Stimulated activated naive CD8-positive, alpha-beta T cell treated with anti-CD3 and anti-CD28 coated beads, Interleukin-15, amount 100 ng/mL, for 72 hours (primary cell): ENCODE results near the gene PON1.
A peak's percentile ranks its signal among the peaks of the same experiment; 100 is the strongest.

Source experiments
- ATAC-seq: fragments of 150-1000 bp; cut with Tn5 transposase; 2 replicates; pipeline ENCODE4 v1.10.0; 2021; ENCODE audit warnings: mild to moderate bottlenecking, moderate library complexity
- DNase-seq, 2 donors: peaks; one replicate each; pipeline ENCODE4 v3.0.0; 2021 to 2022
- H3K27ac Mint-ChIP-seq, 2 donors: one replicate each; pipeline ENCODE4 v1.8.0; 2022; ENCODE audit warnings: mild to moderate bottlenecking in 2 of 2, mixed read lengths in 2 of 2, moderate library complexity in 2 of 2
- H3K27me3 Mint-ChIP-seq: one replicate; pipeline ENCODE4 v1.8.0; 2022; ENCODE audit warnings: mixed read lengths
- H3K4me1 Mint-ChIP-seq: one replicate; pipeline ENCODE4 v1.8.0; 2022; ENCODE audit warnings: mild to moderate bottlenecking, mixed read lengths
- H3K4me3 Mint-ChIP-seq, 2 donors: one replicate each; pipeline ENCODE4 v1.8.0; 2022; ENCODE audit warnings: mild to moderate bottlenecking in 2 of 2, mixed read lengths in 2 of 2, moderate library complexity in 1 of 2
- H3K9me3 Mint-ChIP-seq, 2 donors: one replicate each; pipeline ENCODE4 v1.8.0; 2022; ENCODE audit warnings: mixed read lengths in 2 of 2

The PON1 gene

GRCh38 chr7:95322854-95323253, 1.5 kb downstream of the PON1 start:
- no peaks in the 10 kb centered on the region for H3K27me3 Mint-ChIP-seq
- peaks cover 0 to 9% of the 10 kb centered on the region in 2 donors for H3K9me3 Mint-ChIP-seq
- H3K4me1 Mint-ChIP-seq: no peaks in the 10 kb centered on the region

GRCh38 chr7:95322396-95322795, 1.9 kb downstream of the PON1 start:
- ATAC-seq: no peak
- Mint-ChIP-seq H3K27ac (no peak overlapping the region), H3K27me3 (no peaks in the 10 kb centered on the region), H3K4me3 (no peak overlapping the region), H3K9me3 (peaks cover 0 to 5% of the 10 kb centered on the region in 2 donors), H3K4me1 (no peaks in the 10 kb centered on the region)
- DNase-seq: no peak

More at GRCh38 chr7:95322854-95323253, 1.5 kb downstream of the PON1 start:
- Mint-ChIP-seq H3K27ac (no peak overlapping the region), H3K4me3 (no peak overlapping the region)
- DNase-seq (no peak), ATAC-seq (no peak)

- H3K27ac Mint-ChIP-seq: no peak overlapping the region
- H3K9me3 Mint-ChIP-seq: no peaks in the 10 kb centered on the region
- no peak for DNase-seq
- H3K4me3 Mint-ChIP-seq: no peak overlapping the region
- no peaks in the 10 kb centered on the region for H3K27me3 Mint-ChIP-seq
- no peaks in the 10 kb centered on the region for H3K4me1 Mint-ChIP-seq
- ATAC-seq: no peak
Measured at GRCh38 chr7:95321720-95322119, 2.6 kb downstream of the PON1 start.

GRCh38 chr7:95320651-95321050, 3.7 kb downstream of the PON1 start:
- no peaks in the 10 kb centered on the region for H3K27me3 Mint-ChIP-seq
- H3K27ac Mint-ChIP-seq: no peak overlapping the region
- no peaks in the 10 kb centered on the region for H3K4me1 Mint-ChIP-seq
- no peak overlapping the region for H3K4me3 Mint-ChIP-seq
- DNase-seq (no peak), ATAC-seq (no peak)
- H3K9me3 Mint-ChIP-seq: no peaks in the 10 kb centered on the region

GRCh38 chr7:95319570-95319969, 4.8 kb downstream of the PON1 start:
- H3K27ac Mint-ChIP-seq: no peak overlapping the region

GRCh38 chr7:95318501-95319100, 5.7 kb downstream of the PON1 start:
- no peaks in the 10 kb centered on the region for H3K4me1 Mint-ChIP-seq
- no peak for ATAC-seq
- H3K9me3 Mint-ChIP-seq: no peaks in the 10 kb centered on the region
- H3K27ac Mint-ChIP-seq: no peak overlapping the region
- H3K4me3 Mint-ChIP-seq: no peak overlapping the region
- H3K27me3 Mint-ChIP-seq: peaks cover 8% of the 10 kb centered on the region
- no peak for DNase-seq

More at GRCh38 chr7:95319570-95319969, 4.8 kb downstream of the PON1 start:
- Mint-ChIP-seq H3K4me3 (no peak overlapping the region), H3K27me3 (no peaks in the 10 kb centered on the region), H3K9me3 (no peaks in the 10 kb centered on the region), H3K4me1 (no peaks in the 10 kb centered on the region)
- no peak for DNase-seq
- no peak for ATAC-seq

- Mint-ChIP-seq H3K4me3 (no peak overlapping the region), H3K4me1 (no peaks in the 10 kb centered on the region), H3K27ac (no peak overlapping the region), H3K27me3 (peaks cover 10% of the 10 kb centered on the region), H3K9me3 (no peaks in the 10 kb centered on the region)
- ATAC-seq: no peak
- no peak for DNase-seq
Measured at GRCh38 chr7:95317966-95318365, 6.4 kb downstream of the PON1 start.

- no peaks in the 10 kb centered on the region for H3K4me1 Mint-ChIP-seq
- no peak for DNase-seq
- ATAC-seq: no peak
- H3K9me3 Mint-ChIP-seq: peaks cover 1 to 2% of the 10 kb centered on the region in 2 donors
- no peak overlapping the region for H3K27ac Mint-ChIP-seq
- no peak overlapping the region for H3K4me3 Mint-ChIP-seq
- peaks cover 14% of the 10 kb centered on the region for H3K27me3 Mint-ChIP-seq
Measured at GRCh38 chr7:95317546-95317945, 6.8 kb downstream of the PON1 start.

- no peak for ATAC-seq
Measured at GRCh38 chr7:95316588-95316987, 7.7 kb downstream of the PON1 start.

GRCh38 chr7:95312561-95312960, 11.8 kb downstream of the PON1 start:
- H3K4me3 Mint-ChIP-seq: no peak overlapping the region
- no peaks in the 10 kb centered on the region for H3K4me1 Mint-ChIP-seq
- H3K9me3 Mint-ChIP-seq: peaks cover 5 to 7% of the 10 kb centered on the region in 2 donors
- ATAC-seq: no peak
- H3K27ac Mint-ChIP-seq: peak overlapping the region in 1 of 2 donors; percentile 1
- peaks cover 32% of the 10 kb centered on the region for H3K27me3 Mint-ChIP-seq
- no peak for DNase-seq

More at GRCh38 chr7:95316588-95316987, 7.7 kb downstream of the PON1 start:
- H3K27me3 Mint-ChIP-seq: peaks cover 20% of the 10 kb centered on the region
- H3K27ac Mint-ChIP-seq: no peak overlapping the region
- H3K4me3 Mint-ChIP-seq: no peak overlapping the region
- peaks cover 5 to 7% of the 10 kb centered on the region in 2 donors for H3K9me3 Mint-ChIP-seq
- no peak for DNase-seq
- no peaks in the 10 kb centered on the region for H3K4me1 Mint-ChIP-seq

GRCh38 chr7:95311389-95311788, 12.9 kb downstream of the PON1 start:
- no peak for DNase-seq
- H3K4me3 Mint-ChIP-seq: no peak overlapping the region
- ATAC-seq: no peak
- peaks cover 32% of the 10 kb centered on the region for H3K27me3 Mint-ChIP-seq
- peaks cover 5 to 7% of the 10 kb centered on the region in 2 donors for H3K9me3 Mint-ChIP-seq
- no peaks in the 10 kb centered on the region for H3K4me1 Mint-ChIP-seq
- H3K27ac Mint-ChIP-seq: no peak overlapping the region

- peaks cover 44% of the 10 kb centered on the region for H3K27me3 Mint-ChIP-seq
- no peak overlapping the region for H3K27ac Mint-ChIP-seq
- ATAC-seq (no peak), DNase-seq (no peak)
- no peaks in the 10 kb centered on the region for H3K4me1 Mint-ChIP-seq
- no peak overlapping the region for H3K4me3 Mint-ChIP-seq
- H3K9me3 Mint-ChIP-seq: peaks cover 5 to 7% of the 10 kb centered on the region in 2 donors
Measured at GRCh38 chr7:95309951-95310350, 14.4 kb downstream of the PON1 start.

GRCh38 chr7:95304990-95305389, 19.3 kb downstream of the PON1 start:
- Mint-ChIP-seq H3K27ac (no peak overlapping the region), H3K4me1 (no peaks in the 10 kb centered on the region), H3K9me3 (no peaks in the 10 kb centered on the region), H3K4me3 (no peak overlapping the region), H3K27me3 (peaks cover 18% of the 10 kb centered on the region)
- DNase-seq (no peak), ATAC-seq (no peak)

- no peaks in the 10 kb centered on the region for H3K9me3 Mint-ChIP-seq
- no peak for ATAC-seq
- no peak overlapping the region for H3K4me3 Mint-ChIP-seq
- H3K27me3 Mint-ChIP-seq: peaks cover 25% of the 10 kb centered on the region
- no peak for DNase-seq
- no peaks in the 10 kb centered on the region for H3K4me1 Mint-ChIP-seq
- H3K27ac Mint-ChIP-seq: no peak overlapping the region
Measured at GRCh38 chr7:95303013-95303905, 21.1 kb downstream of the PON1 start.

GRCh38 chr7:95298091-95298490, 26.2 kb downstream of the PON1 start:
- H3K4me1 Mint-ChIP-seq: no peaks in the 10 kb centered on the region
- peaks cover 15% of the 10 kb centered on the region for H3K27me3 Mint-ChIP-seq
- no peak overlapping the region for H3K4me3 Mint-ChIP-seq
- no peaks in the 10 kb centered on the region for H3K9me3 Mint-ChIP-seq
- no peak overlapping the region for H3K27ac Mint-ChIP-seq
- no peak for ATAC-seq
- DNase-seq: no peak

- ATAC-seq: no peak
- Mint-ChIP-seq H3K27me3 (peaks cover 15% of the 10 kb centered on the region), H3K9me3 (no peaks in the 10 kb centered on the region), H3K27ac (no peak overlapping the region), H3K4me3 (no peak overlapping the region), H3K4me1 (no peaks in the 10 kb centered on the region)
- no peak for DNase-seq
Measured at GRCh38 chr7:95297041-95297440, 27.3 kb downstream of the PON1 start.
